Measurements from ENCODE around the gene PTGDS. TPM values are rescaled to one million over a fixed set of nuclear protein-coding genes. Genes with fewer than 3 reads are reported as not detected.

PTGDS gene
- total RNA-seq, 1 experiment from 2014 or later, result 3.6 TPM

DNA sequence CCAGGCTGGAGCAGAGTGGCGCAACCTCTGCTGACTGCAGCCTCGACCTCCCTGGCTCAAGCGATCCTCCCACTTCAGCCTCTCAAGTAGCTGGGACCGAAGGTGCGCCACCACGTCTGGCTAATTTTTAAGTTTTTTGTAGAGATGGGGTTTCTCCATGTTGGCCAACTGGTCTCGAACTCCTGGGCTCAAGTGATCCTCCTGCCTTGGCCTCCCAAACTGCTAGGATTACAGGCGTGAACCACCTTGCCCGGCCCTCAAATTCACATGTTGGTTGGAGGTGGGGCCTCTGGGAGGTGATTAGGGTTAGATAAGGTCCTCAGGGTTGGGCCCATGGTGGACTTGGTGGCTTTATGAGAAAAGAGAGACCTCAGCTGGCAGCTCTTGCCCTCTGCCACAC, 15.1 kb upstream of the PTGDS start:
- Histone ChIP-seq H4K5ac (ENCODE audit: insufficient read length, low read depth, low read length) (no peak overlapping the region), H3K4ac (ENCODE audit: low read depth, low read length) (no peak overlapping the region), H3K79me2 (ENCODE audit: insufficient read depth, low read length) (no peaks in the 10 kb centered on the region), H2BK5ac (ENCODE audit: insufficient read length, low read length) (no peak overlapping the region), H4K8ac (replicated peaks; ENCODE audit: insufficient read length, low read depth, low read length) (no peak overlapping the region), H2BK12ac (ENCODE audit: insufficient read length, low read depth, low read length) (no peak overlapping the region), H3K27ac (ENCODE audit: insufficient read length, low read depth, low read length) (no peak overlapping the region), H4K20me1 (ENCODE audit: control insufficient read depth, insufficient read depth, insufficient read length) (peaks cover 2% of the 10 kb centered on the region), H3T11ph (ENCODE audit: low read length) (no peak overlapping the region), H2AK5ac (ENCODE audit: insufficient read length, low read length) (no peak overlapping the region), H3K9me3 (ENCODE audit: control insufficient read depth, low read depth, low read length) (no peaks in the 10 kb centered on the region), H3K27me3 (ENCODE audit: insufficient read depth, low read length) (no peaks in the 10 kb centered on the region), H4K91ac (ENCODE audit: insufficient read length, low read depth, low read length) (no peak overlapping the region), H2BK120ac (ENCODE audit: low read depth, low read length, poor library complexity, severe bottlenecking) (no peak overlapping the region), H2AFZ (ENCODE audit: low read length) (no peak overlapping the region), H3K23ac (ENCODE audit: insufficient read length, low read depth, low read length) (no peak overlapping the region), H3K9ac (ENCODE audit: extremely low read depth, insufficient read length, low read length) (no peak overlapping the region), H3K79me1 (ENCODE audit: insufficient read depth, low read depth, low read length, poor library complexity, severe bottlenecking) (no peaks in the 10 kb centered on the region), H3K18ac (ENCODE audit: insufficient read length, low read depth, low read length) (no peak overlapping the region), H3K56ac (ENCODE audit: insufficient read length, low read depth, low read length) (no peak overlapping the region), H2BK15ac (ENCODE audit: low read depth, low read length) (no peak overlapping the region), H3K23me2 (ENCODE audit: insufficient read length, low read depth, low read length, poor library complexity, severe bottlenecking) (no peaks in the 10 kb centered on the region), H3K14ac (ENCODE audit: insufficient read depth, low read length) (no peak overlapping the region), H3K4me2 (ENCODE audit: insufficient read depth, insufficient read length, low read length) (no peak overlapping the region), H2BK20ac (ENCODE audit: low read depth, low read length, poor library complexity, severe bottlenecking) (no peak overlapping the region), H3K4me1 (ENCODE audit: insufficient read depth, low read length) (peaks cover 2% of the 10 kb centered on the region; the same call in 1 of the 2 replicates)
- no peaks in the 10 kb centered on the region for H3K9me3 Mint-ChIP-seq
- H3K4me3 Mint-ChIP-seq, result peak overlapping the region in 1 of 2 experiments; percentile 40; a peak in 1 of 5 replicates
- H3K27me3 Mint-ChIP-seq (ENCODE audit: low read depth), result peaks cover 18% of the 10 kb centered on the region
- no CpG with 5 or more reads among the region's 9 CpGs for WGBS (ENCODE audit: extremely low coverage, insufficient read length, low lambda C conversion rate)
- peaks cover 7 to 15% of the 10 kb centered on the region in 2 experiments for H3K4me1 Mint-ChIP-seq
- no peak for DNase-seq
- no peaks in the 10 kb centered on the region for H3K36me3 Mint-ChIP-seq (ENCODE audit: insufficient read depth in 1 of 3, low read depth in 3 of 3)
- H3K27ac Mint-ChIP-seq, result no peak overlapping the region
- TF ChIP-seq, protein P1, sequence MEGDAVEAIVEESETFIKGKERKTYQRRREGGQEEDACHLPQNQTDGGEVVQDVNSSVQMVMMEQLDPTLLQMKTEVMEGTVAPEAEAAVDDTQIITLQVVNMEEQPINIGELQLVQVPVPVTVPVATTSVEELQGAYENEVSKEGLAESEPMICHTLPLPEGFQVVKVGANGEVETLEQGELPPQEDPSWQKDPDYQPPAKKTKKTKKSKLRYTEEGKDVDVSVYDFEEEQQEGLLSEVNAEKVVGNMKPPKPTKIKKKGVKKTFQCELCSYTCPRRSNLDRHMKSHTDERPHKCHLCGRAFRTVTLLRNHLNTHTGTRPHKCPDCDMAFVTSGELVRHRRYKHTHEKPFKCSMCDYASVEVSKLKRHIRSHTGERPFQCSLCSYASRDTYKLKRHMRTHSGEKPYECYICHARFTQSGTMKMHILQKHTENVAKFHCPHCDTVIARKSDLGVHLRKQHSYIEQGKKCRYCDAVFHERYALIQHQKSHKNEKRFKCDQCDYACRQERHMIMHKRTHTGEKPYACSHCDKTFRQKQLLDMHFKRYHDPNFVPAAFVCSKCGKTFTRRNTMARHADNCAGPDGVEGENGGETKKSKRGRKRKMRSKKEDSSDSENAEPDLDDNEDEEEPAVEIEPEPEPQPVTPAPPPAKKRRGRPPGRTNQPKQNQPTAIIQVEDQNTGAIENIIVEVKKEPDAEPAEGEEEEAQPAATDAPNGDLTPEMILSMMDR (conservative IDR thresholded peaks at IDR 0.05), result no peak
